Immature natural killer cell (primary cell): ENCODE data around the gene PAX9. TPM values are rescaled to one million over a fixed set of nuclear protein-coding genes. Genes with fewer than 3 reads are reported as not detected.

Experiments
- DNase-seq, 3 donors: peaks; one replicate each; pipeline ENCODE4 v3.0.0; 2022; ENCODE audit warnings: mixed read lengths in 1 of 3
- H3K27ac Mint-ChIP-seq, 6 donors: one replicate each; pipeline ENCODE4 v1.8.0; 2020; ENCODE audit warnings: mixed read lengths in 6 of 6, mild to moderate bottlenecking in 5 of 6, inconsistent platforms in 4 of 6, moderate library complexity in 3 of 6
- H3K27me3 Mint-ChIP-seq, 3 donors: one replicate each; pipeline ENCODE4 v1.8.0; 2020 to 2021; ENCODE audit warnings: low read depth in 3 of 3, mild to moderate bottlenecking in 3 of 3, mixed read lengths in 3 of 3, moderate library complexity in 3 of 3, inconsistent platforms in 1 of 3
- H3K36me3 Mint-ChIP-seq, 3 donors: one replicate each; pipeline ENCODE4 v1.8.0; 2020; ENCODE audit warnings: mixed read lengths in 3 of 3, inconsistent platforms in 2 of 3, mild to moderate bottlenecking in 2 of 3
- H3K4me1 Mint-ChIP-seq, 2 donors: one replicate each; pipeline ENCODE4 v1.8.0; 2020; ENCODE audit warnings: inconsistent platforms in 2 of 2, mild to moderate bottlenecking in 2 of 2, mixed read lengths in 2 of 2, moderate library complexity in 1 of 2
- H3K4me3 Mint-ChIP-seq, 5 donors: one replicate each; pipeline ENCODE4 v1.8.0; 2020; ENCODE audit warnings: mild to moderate bottlenecking in 5 of 5, mixed read lengths in 5 of 5, inconsistent platforms in 3 of 5, moderate library complexity in 3 of 5
- H3K9me3 Mint-ChIP-seq, 6 donors: one replicate each; pipeline ENCODE4 v1.8.0; 2020; ENCODE audit warnings: mild to moderate bottlenecking in 6 of 6, mixed read lengths in 6 of 6, inconsistent platforms in 4 of 6, moderate library complexity in 3 of 6
- polyA plus RNA-seq, 3 donors: library from polyadenylated mRNA; unstranded; fragments of 300-500 nt; fragmentation: Illumina TruSeq; gene quantifications; one replicate each; pipeline ENCODE4 v1.2.3, GENCODE V29; 2021

PAX9 gene
- polyA plus RNA-seq, 3 donors from 2014 or later = 0.07 TPM; not detected in 2

GRCh38 chr14:36659010-36659821 lies 2.4 kb upstream of the PAX9 start:
- H3K4me1 Mint-ChIP-seq = peaks cover 2 to 5% of the 10 kb centered on the region in 2 donors
- peak overlapping the region in 2 of 5 donors; percentile 15 to 27 for H3K4me3 Mint-ChIP-seq
- H3K36me3 Mint-ChIP-seq = peaks cover 3% of the 10 kb centered on the region in 3 donors
- H3K27ac Mint-ChIP-seq = no peak overlapping the region
- H3K9me3 Mint-ChIP-seq = peaks cover 16 to 61% (median 28%) of the 10 kb centered on the region in 6 donors
- no peak for DNase-seq
- H3K27me3 Mint-ChIP-seq = peaks cover 30 to 60% (median 39%) of the 10 kb centered on the region in 3 donors

DNA sequence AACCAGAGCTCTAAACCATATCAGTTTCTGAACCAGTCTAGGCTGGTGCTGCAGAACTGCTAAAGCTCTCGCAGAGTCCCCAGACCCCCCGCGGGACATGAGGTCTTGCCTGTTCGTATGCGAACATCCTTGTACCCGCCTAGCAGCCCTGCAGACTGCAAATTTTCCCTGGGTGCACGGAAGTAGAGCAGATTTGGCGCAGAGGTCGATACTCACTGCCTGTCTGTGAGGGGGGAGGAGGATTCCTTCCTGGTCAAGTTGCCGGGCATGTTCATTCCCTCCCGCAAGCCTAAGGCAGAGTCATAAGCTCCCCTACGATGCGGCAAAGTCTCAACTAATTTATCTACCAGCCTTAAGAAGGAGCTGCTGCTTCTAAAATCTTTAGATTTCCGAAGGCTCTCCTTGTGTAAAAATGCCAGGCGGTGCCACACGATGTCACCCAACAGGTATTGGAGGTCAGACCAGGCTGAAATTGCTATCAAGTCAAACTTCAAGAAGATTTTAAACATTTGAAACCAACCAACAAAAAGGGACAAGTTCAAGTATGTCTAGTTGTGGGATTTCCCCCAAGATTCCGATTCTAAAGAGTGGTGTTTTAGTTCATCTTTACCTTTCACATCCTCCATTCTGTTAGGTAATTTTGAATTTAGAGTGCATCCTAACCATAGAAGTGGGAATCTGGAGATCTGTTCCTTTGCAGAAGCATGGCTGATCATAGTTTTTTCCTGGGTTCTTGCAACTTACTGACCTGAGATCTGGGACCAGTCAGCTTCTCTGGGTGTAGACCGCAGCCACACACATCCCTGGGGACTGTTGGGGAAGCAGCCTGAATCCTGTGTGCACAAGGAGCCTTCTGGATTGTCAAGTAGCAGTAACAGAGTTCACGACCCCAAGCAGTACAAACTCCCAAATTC lies 1.6 kb upstream of the PAX9 start:
- DNase-seq = no peak
- Mint-ChIP-seq H3K9me3 (peaks cover 16 to 62% (median 29%) of the 10 kb centered on the region in 6 donors), H3K4me1 (peaks cover 2 to 5% of the 10 kb centered on the region in 2 donors), H3K27me3 (peaks cover 31 to 58% (median 36%) of the 10 kb centered on the region in 3 donors), H3K36me3 (peaks cover 3 to 7% (median 3%) of the 10 kb centered on the region in 3 donors), H3K4me3 (peak overlapping the region in 1 of 5 donors; percentile 38), H3K27ac (no peak overlapping the region)

DNA sequence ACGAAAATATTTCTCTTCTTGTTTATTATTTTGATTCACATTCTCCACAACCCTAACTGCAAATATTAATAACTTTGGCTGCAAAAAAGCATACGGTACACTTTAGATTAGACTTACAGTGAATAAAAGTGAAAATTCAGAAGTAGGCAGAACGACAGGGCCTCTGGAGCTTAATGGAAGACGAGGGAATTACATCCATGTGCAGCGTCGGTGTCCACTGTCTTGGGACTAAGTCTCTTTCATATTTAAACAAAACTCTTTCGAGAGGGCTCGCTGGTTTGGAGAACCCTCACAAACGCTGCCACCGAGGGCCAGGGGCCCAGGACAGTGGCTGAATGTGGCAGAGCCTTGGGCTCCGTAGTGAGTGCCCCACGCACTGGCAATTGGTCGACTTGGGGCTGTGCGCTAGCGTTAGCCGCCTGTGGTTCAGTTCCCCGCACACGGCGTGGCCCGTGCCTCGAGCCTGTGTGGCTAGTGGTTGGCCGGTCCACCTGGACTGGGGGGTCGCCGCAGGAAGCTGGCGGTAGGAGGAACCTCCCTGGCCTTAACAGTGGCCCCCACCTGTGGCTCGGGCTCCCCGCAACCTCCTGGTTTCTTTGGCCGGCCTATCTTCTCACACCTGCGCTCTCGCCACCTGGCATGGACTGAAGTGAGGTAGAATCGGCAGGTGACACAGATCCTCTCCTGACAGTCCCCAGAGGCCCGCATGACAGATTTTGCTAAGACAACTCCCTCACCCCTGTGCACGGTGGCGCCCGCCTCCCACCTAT lies 739 bp upstream of the PAX9 start:
- DNase-seq = no peak
- H3K36me3 Mint-ChIP-seq = peaks cover 3 to 11% (median 7%) of the 10 kb centered on the region in 3 donors
- H3K4me3 Mint-ChIP-seq = peak overlapping the region in 2 of 5 donors; percentile 59 to 67
- peaks cover 2 to 10% of the 10 kb centered on the region in 2 donors for H3K4me1 Mint-ChIP-seq
- H3K27ac Mint-ChIP-seq = no peak overlapping the region
- peaks cover 15 to 62% (median 33%) of the 10 kb centered on the region in 6 donors for H3K9me3 Mint-ChIP-seq
- H3K27me3 Mint-ChIP-seq = peaks cover 35 to 58% (median 35%) of the 10 kb centered on the region in 3 donors

DNA sequence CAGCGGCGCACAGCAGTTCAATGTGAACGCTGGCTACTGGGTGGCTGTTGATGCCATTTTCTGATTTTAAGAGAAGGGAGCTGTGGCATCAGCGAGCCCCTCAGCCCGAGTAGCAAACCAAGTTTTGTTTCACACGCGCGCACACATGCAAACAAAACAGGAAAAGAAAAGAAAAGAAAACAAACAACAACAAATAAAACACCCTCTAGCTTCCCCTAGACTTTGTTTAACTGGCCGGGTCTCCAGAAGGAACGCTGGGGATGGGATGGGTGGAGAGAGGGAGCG lies 540 bp downstream of the PAX9 start:
- H3K9me3 Mint-ChIP-seq = peaks cover 15 to 57% (median 32%) of the 10 kb centered on the region in 6 donors
- no peak overlapping the region for H3K27ac Mint-ChIP-seq
- H3K27me3 Mint-ChIP-seq = peaks cover 30 to 57% (median 33%) of the 10 kb centered on the region in 3 donors
- peaks cover 3 to 11% (median 7%) of the 10 kb centered on the region in 3 donors for H3K36me3 Mint-ChIP-seq
- H3K4me3 Mint-ChIP-seq = peak overlapping the region in 3 of 5 donors; percentile 48 to 51 (median 48)
- no peak for DNase-seq
- peaks cover 2 to 10% of the 10 kb centered on the region in 2 donors for H3K4me1 Mint-ChIP-seq

DNA sequence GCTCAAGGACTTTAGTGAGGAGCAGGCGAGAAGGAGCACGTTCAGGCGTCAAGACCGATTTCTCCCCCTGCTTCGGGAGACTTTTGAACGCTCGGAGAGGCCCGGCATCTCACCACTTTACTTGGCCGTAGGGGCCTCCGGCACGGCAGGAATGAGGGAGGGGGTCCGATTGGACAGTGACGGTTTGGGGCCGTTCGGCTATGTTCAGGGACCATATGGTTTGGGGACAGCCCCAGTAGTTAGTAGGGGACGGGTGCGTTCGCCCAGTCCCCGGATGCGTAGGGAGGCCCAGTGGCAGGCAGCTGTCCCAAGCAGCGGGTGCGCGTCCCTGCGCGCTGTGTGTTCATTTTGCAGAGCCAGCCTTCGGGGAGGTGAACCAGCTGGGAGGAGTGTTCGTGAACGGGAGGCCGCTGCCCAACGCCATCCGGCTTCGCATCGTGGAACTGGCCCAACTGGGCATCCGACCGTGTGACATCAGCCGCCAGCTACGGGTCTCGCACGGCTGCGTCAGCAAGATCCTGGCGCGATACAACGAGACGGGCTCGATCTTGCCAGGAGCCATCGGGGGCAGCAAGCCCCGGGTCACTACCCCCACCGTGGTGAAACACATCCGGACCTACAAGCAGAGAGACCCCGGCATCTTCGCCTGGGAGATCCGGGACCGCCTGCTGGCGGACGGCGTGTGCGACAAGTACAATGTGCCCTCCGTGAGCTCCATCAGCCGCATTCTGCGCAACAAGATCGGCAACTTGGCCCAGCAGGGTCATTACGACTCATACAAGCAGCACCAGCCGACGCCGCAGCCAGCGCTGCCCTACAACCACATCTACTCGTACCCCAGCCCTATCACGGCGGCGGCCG lies 1.1 kb downstream of the PAX9 start:
- H3K9me3 Mint-ChIP-seq = peaks cover 18 to 60% (median 35%) of the 10 kb centered on the region in 6 donors
- DNase-seq = no peak
- peak overlapping the region in 3 of 5 donors; percentile 48 to 51 (median 48) for H3K4me3 Mint-ChIP-seq
- peaks cover 2 to 10% of the 10 kb centered on the region in 2 donors for H3K4me1 Mint-ChIP-seq
- no peak overlapping the region for H3K27ac Mint-ChIP-seq
- H3K36me3 Mint-ChIP-seq = peaks cover 3 to 15% (median 7%) of the 10 kb centered on the region in 3 donors
- peaks cover 30 to 58% (median 33%) of the 10 kb centered on the region in 3 donors for H3K27me3 Mint-ChIP-seq

DNA sequence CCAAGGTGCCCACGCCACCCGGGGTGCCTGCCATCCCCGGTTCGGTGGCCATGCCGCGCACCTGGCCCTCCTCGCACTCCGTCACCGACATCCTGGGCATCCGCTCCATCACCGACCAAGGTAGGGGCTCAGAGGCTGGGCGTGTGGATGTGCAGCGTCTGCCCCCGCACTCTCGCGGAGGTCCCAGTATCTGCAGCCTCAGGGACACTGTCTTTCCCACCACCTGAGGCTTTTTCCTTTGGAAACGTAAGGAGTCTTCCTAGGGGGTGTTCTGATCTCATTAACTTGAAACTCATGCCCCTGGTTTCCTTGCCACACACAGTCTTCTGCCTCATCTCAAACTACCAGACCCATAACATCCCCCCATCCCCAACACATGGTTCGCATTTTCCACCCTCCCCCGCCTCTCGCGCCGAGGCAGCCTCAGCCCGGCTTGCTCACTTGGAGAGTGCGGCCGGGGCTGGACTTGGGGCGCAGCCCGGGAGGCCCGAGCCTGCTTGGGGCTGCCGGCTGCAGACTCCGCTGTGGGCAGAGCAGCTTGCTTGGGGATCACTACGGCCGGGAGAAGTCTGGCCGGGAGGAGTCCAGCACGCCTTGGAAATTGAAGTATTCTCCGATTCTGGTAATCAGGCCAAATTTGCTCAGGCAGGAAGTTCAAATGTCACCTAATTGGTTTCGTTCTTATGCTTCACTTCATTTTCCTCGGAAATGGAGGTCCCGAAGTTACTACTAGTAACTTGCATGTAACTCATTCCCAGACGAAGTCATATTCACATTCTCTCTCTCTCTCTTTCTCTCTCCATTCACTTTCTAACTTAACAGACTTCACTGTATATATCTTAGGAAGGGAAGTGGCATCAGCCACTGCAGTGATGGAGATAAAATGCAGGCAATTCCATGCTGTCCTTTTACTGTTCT lies 2.0 kb downstream of the PAX9 start:
- peaks cover 3 to 15% (median 7%) of the 10 kb centered on the region in 3 donors for H3K36me3 Mint-ChIP-seq
- H3K27ac Mint-ChIP-seq = peak overlapping the region in 1 of 6 donors; percentile 61
- peaks cover 15 to 62% (median 36%) of the 10 kb centered on the region in 6 donors for H3K9me3 Mint-ChIP-seq
- peak overlapping the region in 3 of 5 donors; percentile 38 to 68 (median 50) for H3K4me3 Mint-ChIP-seq
- DNase-seq = no peak
- peaks cover 2 to 10% of the 10 kb centered on the region in 2 donors for H3K4me1 Mint-ChIP-seq
- peaks cover 30 to 61% (median 30%) of the 10 kb centered on the region in 3 donors for H3K27me3 Mint-ChIP-seq

- H3K36me3 Mint-ChIP-seq = peaks cover 3 to 15% (median 7%) of the 10 kb centered on the region in 3 donors
- peaks cover 15 to 55% (median 29%) of the 10 kb centered on the region in 6 donors for H3K9me3 Mint-ChIP-seq
- H3K27me3 Mint-ChIP-seq = peaks cover 25 to 53% (median 27%) of the 10 kb centered on the region in 3 donors
- no peak for DNase-seq
- H3K4me3 Mint-ChIP-seq = peak overlapping the region in 3 of 5 donors; percentile 18 to 68 (median 37)
- H3K4me1 Mint-ChIP-seq = peaks cover 2 to 10% of the 10 kb centered on the region in 2 donors
- H3K27ac Mint-ChIP-seq = peak overlapping the region in 1 of 6 donors; percentile 61
Observed at GRCh38 chr14:36664322-36665193, 2.9 kb downstream of the PAX9 start.

- peaks cover 12 to 44% (median 22%) of the 10 kb centered on the region in 6 donors for H3K9me3 Mint-ChIP-seq
- peaks cover 21 to 41% (median 25%) of the 10 kb centered on the region in 3 donors for H3K27me3 Mint-ChIP-seq
- no peak overlapping the region for H3K27ac Mint-ChIP-seq
- no peak overlapping the region for H3K4me3 Mint-ChIP-seq
- DNase-seq = no peak
- peaks cover 3 to 15% (median 7%) of the 10 kb centered on the region in 3 donors for H3K36me3 Mint-ChIP-seq
- H3K4me1 Mint-ChIP-seq = peaks cover 2 to 10% of the 10 kb centered on the region in 2 donors
Observed at GRCh38 chr14:36665887-36666415, 4.3 kb downstream of the PAX9 start.

DNA sequence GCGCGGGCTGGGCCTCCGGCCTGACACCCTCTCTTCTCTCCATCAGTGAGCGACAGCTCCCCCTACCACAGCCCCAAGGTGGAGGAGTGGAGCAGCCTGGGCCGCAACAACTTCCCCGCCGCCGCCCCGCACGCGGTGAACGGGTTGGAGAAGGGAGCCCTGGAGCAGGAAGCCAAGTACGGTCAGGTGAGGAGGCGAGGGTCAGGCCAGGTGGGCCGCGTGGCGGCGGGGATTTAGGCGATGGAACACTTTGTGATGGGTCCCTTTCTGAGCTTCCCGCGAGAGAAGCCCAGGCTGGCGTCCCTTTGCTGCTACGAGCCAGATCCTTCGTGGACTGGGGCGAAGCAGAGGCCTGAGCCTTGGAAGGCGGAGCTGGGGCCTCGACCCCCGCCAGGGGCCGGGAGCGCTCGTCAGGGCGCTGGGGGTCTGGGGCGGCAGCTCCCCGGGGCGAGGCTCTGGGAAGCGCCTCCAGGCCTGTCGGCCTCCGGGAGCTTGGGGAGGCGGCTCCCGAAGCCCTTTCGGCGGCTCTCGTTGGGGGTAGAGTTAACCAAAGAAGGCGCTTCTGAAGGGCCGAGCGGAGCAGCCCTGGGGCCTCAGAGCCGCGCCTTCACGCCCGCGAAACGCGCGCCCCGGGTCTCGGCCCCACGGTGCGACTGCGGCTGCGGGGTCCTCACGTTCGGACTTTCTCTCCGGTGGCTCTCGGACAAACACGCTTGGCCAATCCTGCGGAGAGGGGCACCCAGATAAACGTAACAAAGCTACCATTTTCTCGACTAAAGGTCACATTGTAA lies 5.0 kb downstream of the PAX9 start:
- H3K36me3 Mint-ChIP-seq = peaks cover 0 to 15% (median 4%) of the 10 kb centered on the region in 3 donors
- no peak overlapping the region for H3K27ac Mint-ChIP-seq
- no peak for DNase-seq
- H3K4me3 Mint-ChIP-seq = no peak overlapping the region
- H3K27me3 Mint-ChIP-seq = peaks cover 20 to 36% (median 20%) of the 10 kb centered on the region in 3 donors
- peaks cover 2 to 10% of the 10 kb centered on the region in 2 donors for H3K4me1 Mint-ChIP-seq
- peaks cover 8 to 44% (median 20%) of the 10 kb centered on the region in 6 donors for H3K9me3 Mint-ChIP-seq

DNA sequence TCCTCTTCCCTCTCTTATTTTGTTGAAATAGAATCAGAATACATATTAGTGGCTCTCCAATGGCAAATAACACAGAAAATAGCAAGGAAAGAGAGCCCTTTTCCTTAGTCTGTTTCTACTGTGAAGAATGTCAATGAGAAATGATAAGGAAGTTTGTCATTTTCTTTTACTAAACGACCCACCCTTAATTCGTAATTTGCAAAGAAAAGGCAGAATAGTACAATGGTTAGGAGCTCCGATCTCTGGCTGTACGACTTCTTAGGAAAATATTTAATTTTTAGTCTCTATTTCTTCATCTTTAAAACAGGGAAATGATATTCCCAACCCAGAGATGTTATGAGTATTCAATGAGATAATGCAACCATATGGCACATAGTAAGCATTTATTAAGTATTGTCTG lies 6.0 kb downstream of the PAX9 start:
- Mint-ChIP-seq H3K36me3 (peaks cover 0 to 15% (median 4%) of the 10 kb centered on the region in 3 donors), H3K27ac (no peak overlapping the region), H3K27me3 (peaks cover 16 to 30% (median 18%) of the 10 kb centered on the region in 3 donors), H3K4me3 (no peak overlapping the region), H3K9me3 (peaks cover 2 to 37% (median 18%) of the 10 kb centered on the region in 6 donors), H3K4me1 (peaks cover 2 to 5% of the 10 kb centered on the region in 2 donors)
- DNase-seq = no peak
